GM10248 (cell line): ENCODE data around the gene FBXW8.

ENCODE experiments used
- CTCF ChIA-PET: fragments of 300-600 bp; sonication (Branson Sonifier 250); formaldehyde crosslinking; extraction: SDS; loops from one replicate; lab custom pipeline; 2021; ENCODE audit warnings: antibody characterized with exemption; lab: Yijun Ruan, JAX
- POLR2A ChIA-PET: fragments of 350-650 bp; sonication (Branson Sonifier 250); formaldehyde crosslinking; extraction: SDS; loops from one replicate; lab custom pipeline; 2020; ENCODE audit warnings: antibody characterized with exemption; lab: Yijun Ruan, JAX
- DNase-seq: peaks from one replicate; pipeline ENCODE4 v3.0.0; 2012; ENCODE audit errors: extremely low spot score
- TF ChIP-seq, protein P1 (sequence below): IDR thresholded peaks from 2 replicates; pipeline ENCODE4 v1.5.1; 2012; ENCODE audit warnings: mild to moderate bottlenecking, low read depth; ENCODE audit errors: extremely low read depth, missing control alignments, control extremely low read depth

The FBXW8 gene

DNA sequence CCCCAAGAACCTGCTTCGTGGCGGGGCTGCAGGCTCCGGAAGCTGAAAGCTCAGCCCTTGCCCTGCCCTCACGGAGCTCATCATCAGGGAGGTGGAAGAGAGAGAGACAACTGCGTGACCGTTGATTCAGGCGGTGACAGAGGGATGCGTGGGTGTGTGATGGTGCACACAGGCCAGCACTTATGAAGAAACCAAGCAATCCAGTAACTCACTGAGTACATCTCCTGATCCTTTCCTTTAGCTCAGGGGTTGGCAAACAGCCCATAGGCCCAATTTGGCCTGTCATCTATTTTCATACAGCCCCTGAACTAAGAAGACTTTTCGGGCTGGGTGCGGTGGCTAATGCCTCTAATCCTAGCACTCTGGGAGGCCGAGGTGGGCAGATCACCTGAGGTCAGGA is 138.5 kb downstream of the FBXW8 start:
- no peak for DNase-seq
- POLR2A ChIA-PET = no interaction called here
- TF ChIP-seq, protein P1, sequence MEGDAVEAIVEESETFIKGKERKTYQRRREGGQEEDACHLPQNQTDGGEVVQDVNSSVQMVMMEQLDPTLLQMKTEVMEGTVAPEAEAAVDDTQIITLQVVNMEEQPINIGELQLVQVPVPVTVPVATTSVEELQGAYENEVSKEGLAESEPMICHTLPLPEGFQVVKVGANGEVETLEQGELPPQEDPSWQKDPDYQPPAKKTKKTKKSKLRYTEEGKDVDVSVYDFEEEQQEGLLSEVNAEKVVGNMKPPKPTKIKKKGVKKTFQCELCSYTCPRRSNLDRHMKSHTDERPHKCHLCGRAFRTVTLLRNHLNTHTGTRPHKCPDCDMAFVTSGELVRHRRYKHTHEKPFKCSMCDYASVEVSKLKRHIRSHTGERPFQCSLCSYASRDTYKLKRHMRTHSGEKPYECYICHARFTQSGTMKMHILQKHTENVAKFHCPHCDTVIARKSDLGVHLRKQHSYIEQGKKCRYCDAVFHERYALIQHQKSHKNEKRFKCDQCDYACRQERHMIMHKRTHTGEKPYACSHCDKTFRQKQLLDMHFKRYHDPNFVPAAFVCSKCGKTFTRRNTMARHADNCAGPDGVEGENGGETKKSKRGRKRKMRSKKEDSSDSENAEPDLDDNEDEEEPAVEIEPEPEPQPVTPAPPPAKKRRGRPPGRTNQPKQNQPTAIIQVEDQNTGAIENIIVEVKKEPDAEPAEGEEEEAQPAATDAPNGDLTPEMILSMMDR = no peak
- CTCF ChIA-PET = interaction anchor here (0.9 kb wide), 1 partner anchor 71 kb away, joined by 3 read pairs; no protein-coding TSS in a partner anchor

DNA sequence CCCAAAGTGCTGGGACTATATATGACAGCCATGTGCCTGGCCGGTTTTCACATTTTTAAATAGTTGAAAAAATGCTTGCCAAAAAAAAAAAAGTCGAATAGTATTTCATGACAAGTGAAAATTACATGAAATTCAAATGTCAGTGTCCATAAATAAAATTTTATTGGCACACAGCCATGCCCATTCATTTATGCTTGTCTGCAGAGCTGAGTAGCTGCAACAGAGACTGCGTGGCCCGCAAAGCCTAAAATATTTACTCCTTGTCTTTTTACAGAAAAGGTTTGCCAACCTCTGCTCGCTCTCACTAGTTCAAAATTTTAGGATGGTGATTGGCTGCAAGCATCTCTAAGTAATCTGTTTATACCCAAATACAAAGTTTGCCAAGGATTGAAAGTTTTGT is 139.3 kb downstream of the FBXW8 start:
- no peak for DNase-seq
- CTCF ChIA-PET = interaction anchor here (1.2 kb wide), 2 partner anchors 13 to 24 kb away, joined by 3 read pairs; no protein-coding TSS in a partner anchor
- TF ChIP-seq, protein P1 = no peak
- POLR2A ChIA-PET = no interaction called here

DNA sequence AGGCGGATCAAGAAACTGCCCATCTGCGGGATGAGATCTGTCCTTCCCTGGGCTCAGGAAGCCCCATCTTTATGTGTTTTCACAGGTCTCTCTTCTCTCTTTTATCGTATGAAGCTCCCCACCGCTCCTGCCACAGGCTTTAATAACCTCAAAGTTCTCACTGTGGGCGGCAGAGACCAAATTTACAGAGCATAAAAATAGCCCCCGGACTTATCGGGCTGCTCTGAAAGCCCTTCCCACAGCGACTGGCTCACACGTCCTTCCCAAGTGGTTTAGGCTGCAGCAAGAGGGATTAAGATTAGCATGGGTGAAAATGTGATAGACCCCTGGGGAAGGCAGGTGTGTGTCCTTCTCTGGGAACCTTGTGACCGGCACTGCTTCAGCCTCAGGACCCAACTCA is 140.6 kb downstream of the FBXW8 start:
- CTCF ChIA-PET = interaction anchor here (1.2 to 2.3 kb wide), 2 partner anchors 12 to 69 kb away, joined by 3 to 8 read pairs; no protein-coding TSS in a partner anchor
- POLR2A ChIA-PET = no interaction called here
- DNase-seq = no peak
- TF ChIP-seq, protein P1 = no peak

DNA sequence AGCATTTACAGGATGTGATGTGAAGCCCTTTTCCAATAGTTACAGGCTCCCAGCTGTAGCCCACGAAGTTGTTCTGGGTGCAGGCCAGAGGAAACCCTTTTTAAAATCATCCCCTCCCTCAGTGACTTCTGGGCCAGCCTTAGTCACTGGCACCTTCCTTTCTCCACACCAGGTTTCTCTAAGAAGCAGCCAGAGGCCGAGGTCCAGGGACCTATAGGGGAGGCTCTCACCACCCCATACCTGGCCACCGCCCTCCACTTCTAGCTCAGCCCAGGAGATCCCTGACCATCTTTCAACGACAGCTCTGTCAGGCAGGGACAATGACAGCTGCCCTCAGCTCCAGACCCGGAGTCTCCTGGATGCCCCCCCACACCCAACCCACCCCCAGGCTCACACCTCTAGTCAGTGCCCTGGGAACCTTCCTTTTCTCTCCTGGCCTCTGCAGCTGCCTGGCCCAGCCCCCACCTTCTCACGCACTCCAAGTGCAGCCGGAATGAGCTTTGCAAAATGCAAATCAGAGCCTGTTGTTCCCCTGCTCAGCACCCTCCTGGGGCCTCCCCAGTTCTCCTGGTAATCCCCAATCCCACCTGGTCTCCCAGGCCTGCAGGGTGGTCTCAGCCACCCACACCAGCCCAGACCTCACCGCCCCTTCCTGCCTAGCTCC is 141.8 kb downstream of the FBXW8 start:
- CTCF ChIA-PET = interaction anchor here (0.7 to 2.3 kb wide), 4 partner anchors 46 to 797 kb away, joined by 3 to 8 read pairs (median 3); no protein-coding TSS in a partner anchor
- TF ChIP-seq, protein P1 = no peak
- DNase-seq = no peak
- POLR2A ChIA-PET = no interaction called here

DNA sequence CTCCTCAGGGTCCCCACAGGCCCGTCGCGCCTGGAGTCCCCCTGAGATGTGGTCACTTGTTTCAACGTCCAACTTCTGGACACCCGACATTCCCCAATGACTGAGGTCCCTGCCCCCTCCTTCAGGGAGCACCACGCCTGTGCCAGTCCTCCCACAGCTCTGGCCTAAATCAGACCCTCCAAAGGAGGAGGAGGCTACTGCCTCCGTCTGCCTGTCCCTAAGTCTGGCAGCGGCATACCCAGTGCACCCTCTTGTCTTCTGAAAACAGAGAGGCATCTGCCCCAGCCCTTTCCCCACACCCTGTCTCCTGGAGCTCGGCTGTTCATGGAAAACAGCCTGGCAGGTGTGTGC is 142.3 kb downstream of the FBXW8 start:
- ChIA-PET POLR2A (no interaction called here), CTCF (interaction anchor here (0.7 to 2.3 kb wide), 4 partner anchors 47 to 796 kb away, joined by 3 to 8 read pairs (median 3); no protein-coding TSS in a partner anchor)
- TF ChIP-seq, protein P1 = no peak
- DNase-seq = no peak

DNA sequence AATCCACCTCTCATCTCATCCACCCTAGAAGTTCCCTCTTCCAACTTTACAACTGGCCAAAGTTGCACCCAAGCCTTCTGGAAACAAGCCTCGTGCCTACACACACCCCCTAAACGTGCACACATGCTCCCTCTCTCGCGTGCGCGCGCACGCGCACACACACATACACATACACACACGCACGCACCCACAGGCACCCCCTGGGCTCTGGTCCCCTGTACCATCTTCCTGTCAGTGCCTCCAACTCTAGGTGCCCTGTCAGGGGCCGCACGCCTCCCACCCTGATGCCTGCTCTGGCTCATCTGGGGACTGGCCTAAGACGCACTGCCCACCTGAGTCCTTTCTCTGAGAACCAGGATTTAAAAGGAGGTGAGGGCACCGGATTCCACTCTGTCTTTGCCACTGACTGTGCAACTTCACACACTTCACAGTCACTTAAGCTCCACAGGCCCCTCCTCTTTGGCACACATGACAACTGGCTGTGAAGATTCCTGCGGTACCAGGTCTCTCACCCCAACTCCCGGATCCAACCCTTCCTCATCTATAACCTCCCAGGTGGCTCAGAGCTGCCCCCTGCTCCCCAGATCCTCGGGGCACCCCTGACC is 142.9 kb downstream of the FBXW8 start:
- TF ChIP-seq, protein P1 = no peak
- DNase-seq = no peak
- POLR2A ChIA-PET = no interaction called here
- CTCF ChIA-PET = interaction anchor here (1.3 kb wide), 1 partner anchor 48 kb away, joined by 3 read pairs; no protein-coding TSS in a partner anchor
